ENCODE data around the gene UQCRFS1.

The UQCRFS1 gene

DNA sequence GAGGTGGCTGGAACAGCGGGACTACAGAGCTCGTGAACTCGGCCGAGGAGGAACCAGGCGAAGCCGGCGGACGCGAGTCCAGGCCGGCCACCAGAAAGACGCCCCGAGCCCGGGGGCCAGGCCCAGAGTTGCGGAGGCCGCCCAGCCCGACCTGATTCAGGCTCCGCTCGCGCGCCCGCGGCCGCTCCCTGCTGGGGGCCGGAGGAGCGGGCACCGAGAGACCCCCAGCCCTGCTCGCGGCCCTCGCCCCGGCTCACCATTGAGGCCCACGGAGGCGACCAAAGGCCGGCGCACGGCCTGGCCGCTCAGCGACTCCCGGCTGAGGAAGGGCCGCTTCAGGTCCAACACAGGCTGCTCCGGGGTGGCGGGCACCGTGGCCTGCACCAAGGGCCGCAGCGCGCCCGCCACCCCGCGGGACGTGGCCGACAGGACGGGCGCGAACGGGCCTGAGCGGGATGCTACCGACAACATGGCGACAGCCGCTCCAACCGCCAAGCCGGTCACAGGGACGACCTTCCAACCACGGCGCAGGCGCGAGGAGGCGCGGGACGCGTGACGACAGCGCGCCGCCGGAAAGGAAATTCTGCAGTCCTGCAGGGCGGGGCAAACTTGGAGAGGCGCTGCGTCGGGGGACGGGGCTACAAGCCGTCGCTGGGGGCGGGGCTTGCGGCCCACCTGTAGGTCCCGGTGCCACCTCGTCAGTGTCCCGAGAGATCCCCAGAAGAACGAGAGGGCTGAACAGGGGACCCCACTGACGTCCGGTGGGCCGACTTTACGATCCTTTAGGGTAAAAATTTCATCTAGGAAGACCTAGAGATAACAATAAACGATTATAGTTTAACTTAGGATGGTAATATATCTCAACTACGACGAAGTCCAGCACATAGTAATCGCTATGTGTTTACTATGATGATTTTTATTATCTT is at the start of gene UQCRFS1:
TSS of gene UQCRFS1 (minus strand) at position 504 of the 926 bp plus-strand sequence. CDS start at position 471, 33 bp downstream.
- TF ChIP-seq, protein P1, sequence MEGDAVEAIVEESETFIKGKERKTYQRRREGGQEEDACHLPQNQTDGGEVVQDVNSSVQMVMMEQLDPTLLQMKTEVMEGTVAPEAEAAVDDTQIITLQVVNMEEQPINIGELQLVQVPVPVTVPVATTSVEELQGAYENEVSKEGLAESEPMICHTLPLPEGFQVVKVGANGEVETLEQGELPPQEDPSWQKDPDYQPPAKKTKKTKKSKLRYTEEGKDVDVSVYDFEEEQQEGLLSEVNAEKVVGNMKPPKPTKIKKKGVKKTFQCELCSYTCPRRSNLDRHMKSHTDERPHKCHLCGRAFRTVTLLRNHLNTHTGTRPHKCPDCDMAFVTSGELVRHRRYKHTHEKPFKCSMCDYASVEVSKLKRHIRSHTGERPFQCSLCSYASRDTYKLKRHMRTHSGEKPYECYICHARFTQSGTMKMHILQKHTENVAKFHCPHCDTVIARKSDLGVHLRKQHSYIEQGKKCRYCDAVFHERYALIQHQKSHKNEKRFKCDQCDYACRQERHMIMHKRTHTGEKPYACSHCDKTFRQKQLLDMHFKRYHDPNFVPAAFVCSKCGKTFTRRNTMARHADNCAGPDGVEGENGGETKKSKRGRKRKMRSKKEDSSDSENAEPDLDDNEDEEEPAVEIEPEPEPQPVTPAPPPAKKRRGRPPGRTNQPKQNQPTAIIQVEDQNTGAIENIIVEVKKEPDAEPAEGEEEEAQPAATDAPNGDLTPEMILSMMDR (conservative IDR thresholded peaks at IDR 0.05; ENCODE audit: low read depth), result no peak
- ChIA-PET CTCF (interaction anchor here (0.6 kb wide), 1 partner anchor 42 kb away, joined by 3 read pairs; no protein-coding TSS in a partner anchor), POLR2A (ENCODE audit: low non-redundant PET) (no interaction called here)
- peak; percentile 82 for DNase-seq (ENCODE audit: low spot score)
- H3K27ac ChIP-seq, result peak within 1 kb of the TSS; percentile 82

GRCh38 chr19:29262085-29262484 is 49.1 kb upstream of the UQCRFS1 start:
- POLR2A ChIA-PET (ENCODE audit: low non-redundant PET), result no interaction called here

DNA sequence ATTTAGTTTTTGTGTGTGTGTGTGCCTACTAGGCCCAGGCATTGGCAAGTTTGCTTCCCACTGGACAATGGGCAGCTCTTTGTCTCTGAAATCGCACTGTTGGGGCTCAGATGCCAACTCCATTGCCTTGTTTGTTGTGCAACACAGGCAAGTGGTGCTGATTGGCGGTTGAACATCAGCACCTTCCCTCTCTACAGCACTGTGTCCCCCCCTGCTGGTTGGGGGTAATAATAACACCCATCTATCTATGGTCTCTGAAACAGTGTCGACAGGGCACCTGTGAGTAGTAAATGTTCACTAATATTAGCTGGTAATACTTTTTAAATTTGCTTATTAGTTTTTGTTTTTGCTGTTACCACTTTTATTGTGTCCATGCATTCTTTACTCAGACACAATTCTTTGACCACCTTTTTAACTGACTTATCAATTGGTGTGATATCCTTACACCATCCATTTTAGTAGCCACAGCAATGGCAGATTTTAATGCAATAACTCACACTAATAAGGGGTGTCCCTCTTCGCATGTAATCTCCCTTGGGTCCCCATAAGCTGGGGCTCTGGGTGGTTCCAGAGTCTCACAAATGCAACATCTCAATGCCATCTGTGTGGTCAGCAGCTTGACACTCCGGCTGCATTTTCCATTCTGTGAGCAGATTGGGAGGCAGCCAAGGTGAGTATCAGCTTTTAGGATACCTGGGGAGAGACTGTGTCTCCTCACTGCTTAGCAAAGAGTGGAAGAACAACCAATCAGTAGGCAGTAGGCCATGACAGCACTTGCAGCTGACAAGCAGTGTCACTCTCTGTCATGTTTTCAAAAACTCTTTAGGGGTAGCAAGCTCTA is 47.7 kb upstream of the UQCRFS1 start:
- CTCF ChIA-PET, result interaction anchor here (0.7 to 0.9 kb wide), 2 partner anchors 13 to 160 kb away, joined by 3 read pairs; no protein-coding TSS in a partner anchor
- DNase-seq (ENCODE audit: low spot score), result no peak
- TF ChIP-seq, protein P1 (conservative IDR thresholded peaks at IDR 0.05; ENCODE audit: low read depth), result peak; percentile 20; the same call in 1 of the 2 replicates
- POLR2A ChIA-PET (ENCODE audit: low non-redundant PET), result interaction anchor here (0.5 kb wide), 1 partner anchor 367 kb away, joined by 4 read pairs; no protein-coding TSS in a partner anchor
- H3K27ac ChIP-seq, result no peak overlapping the region

More at GRCh38 chr19:29262085-29262484, 49.1 kb upstream of the UQCRFS1 start:
- H3K27ac ChIP-seq, result no peak overlapping the region
- no peak for DNase-seq (ENCODE audit: low spot score)
- TF ChIP-seq, protein P1 (conservative IDR thresholded peaks at IDR 0.05; ENCODE audit: low read depth), result no peak
- CTCF ChIA-PET, result no interaction called here

DNA sequence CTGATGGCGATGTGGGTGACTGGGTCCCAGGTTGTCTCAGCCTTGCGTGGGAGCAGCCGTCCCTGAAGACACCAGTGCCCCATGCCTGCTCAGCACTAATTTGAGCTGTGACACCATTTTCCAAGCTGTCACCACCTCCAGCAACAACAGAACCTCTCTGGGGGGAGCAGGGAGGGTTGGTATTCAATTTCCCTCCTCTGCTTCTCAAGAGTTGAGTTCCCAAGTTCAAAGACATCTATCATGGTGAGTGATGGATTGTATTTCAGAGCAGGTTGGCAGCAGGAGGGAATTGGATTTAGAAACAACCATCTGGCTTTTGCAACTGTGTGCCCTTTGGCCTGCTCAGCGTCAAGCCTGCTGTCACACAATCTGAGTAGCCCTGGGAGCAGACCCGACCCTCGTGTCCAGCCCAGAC is 46.9 kb upstream of the UQCRFS1 start:
- ChIA-PET POLR2A (ENCODE audit: low non-redundant PET) (interaction anchor here (0.5 kb wide), 1 partner anchor 367 kb away, joined by 4 read pairs; no protein-coding TSS in a partner anchor), CTCF (interaction anchor here (0.7 kb wide), 1 partner anchor 159 kb away, joined by 3 read pairs; no protein-coding TSS in a partner anchor)
- TF ChIP-seq, protein P1 (conservative IDR thresholded peaks at IDR 0.05; ENCODE audit: low read depth), result no peak
- H3K27ac ChIP-seq, result no peak overlapping the region
- no peak for DNase-seq (ENCODE audit: low spot score)

GRCh38 chr19:29259153-29259552 is 46.2 kb upstream of the UQCRFS1 start:
- ChIA-PET POLR2A (ENCODE audit: low non-redundant PET) (no interaction called here), CTCF (interaction anchor here (0.6 kb wide), 1 partner anchor 15 kb away, joined by 3 read pairs; no protein-coding TSS in a partner anchor)
- no peak overlapping the region for H3K27ac ChIP-seq
- no peak for DNase-seq (ENCODE audit: low spot score)
- TF ChIP-seq, protein P1 (conservative IDR thresholded peaks at IDR 0.05; ENCODE audit: low read depth), result no peak; the same call in 1 of the 2 replicates

- no peak overlapping the region for H3K27ac ChIP-seq
- DNase-seq (ENCODE audit: low spot score), result no peak
- TF ChIP-seq, protein P1 (conservative IDR thresholded peaks at IDR 0.05; ENCODE audit: low read depth), result no peak
- ChIA-PET CTCF (interaction anchor here (0.5 to 0.7 kb wide), 3 partner anchors 17 to 278 kb away, joined by 3 to 6 read pairs (median 3); no protein-coding TSS in a partner anchor), POLR2A (ENCODE audit: low non-redundant PET) (no interaction called here)
These were observed 43.6 kb upstream of the UQCRFS1 start for GRCh38 chr19:29256516-29256915.

Data from RWPE1 (cell line).